Stimulated activated naive CD4-positive, alpha-beta T cell (primary cell): ENCODE measurements around the gene ERICH3.

ENCODE experiments used
- DNase-seq, 6 experiments: peaks; one replicate each; lab custom pipeline; 2025; lab: John Stamatoyannopoulos, UW

Gene ERICH3

DNA sequence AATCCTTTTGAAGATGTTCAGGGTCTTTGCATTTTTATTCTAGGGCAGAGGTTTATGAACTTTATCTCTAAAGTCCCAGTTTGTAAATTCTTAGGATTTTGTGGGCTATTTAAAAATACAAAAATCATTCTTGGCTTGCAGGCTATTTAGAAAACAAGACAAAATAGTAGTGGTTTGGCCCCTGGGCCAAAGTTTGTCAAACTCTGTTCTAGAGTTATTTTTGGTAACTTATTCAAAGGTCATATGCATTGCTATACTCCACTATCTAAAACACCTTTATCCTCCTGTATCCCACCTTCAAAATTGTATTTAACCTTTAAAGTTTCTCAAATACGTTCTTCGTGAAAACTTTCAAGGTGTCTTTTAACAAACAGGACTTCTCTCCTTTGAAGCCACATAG is 85.7 kb downstream of the ERICH3 start:
- DNase-seq = no peak

DNA sequence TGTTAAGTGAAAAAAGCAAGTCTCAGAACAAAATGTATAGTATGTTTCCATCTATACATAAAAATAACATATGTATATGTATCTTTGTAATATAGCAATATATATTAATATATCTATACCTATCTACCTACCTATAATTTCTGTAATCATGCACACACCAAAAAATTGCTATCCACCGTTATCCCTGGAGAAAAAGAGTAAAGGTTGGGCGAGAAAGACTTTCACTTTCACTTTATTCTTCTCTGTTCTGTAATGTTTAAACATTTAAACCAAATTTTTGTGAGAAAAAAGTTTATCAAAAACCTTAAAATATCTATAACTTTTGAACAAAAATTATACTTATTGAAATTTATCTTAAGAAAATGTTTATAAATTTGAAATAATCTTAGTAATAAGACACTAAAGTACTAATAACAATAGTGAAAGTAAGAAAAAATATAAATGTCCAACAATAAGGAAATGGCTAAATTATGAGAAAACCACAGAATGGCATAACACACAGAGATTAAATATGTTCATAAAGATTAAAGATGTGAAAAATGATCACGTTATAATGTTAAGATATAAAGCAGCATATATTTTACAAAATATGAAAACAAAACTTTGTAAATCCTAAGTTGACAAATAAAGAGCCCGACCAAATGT is 87.2 kb downstream of the ERICH3 start:
- no peak for DNase-seq

DNA sequence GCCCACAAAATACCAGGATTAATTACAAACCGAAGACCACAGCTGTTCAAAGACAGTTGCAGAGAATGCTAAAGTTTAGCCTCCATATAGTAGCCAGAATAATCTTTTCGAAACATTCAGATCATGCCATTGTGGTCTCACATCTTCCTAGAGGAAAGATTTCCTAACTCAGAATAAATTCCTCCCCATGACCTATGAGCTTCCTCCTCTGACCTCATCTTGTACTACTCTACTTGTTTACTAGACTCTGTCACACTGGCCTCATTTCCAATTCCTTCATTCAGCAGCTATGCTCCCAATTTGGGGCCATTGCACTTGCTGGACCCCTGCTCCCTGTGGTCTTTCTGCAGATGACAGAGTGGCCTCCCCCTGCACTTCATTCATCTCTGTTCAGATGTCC is 89.4 kb downstream of the ERICH3 start:
- no peak for DNase-seq

DNA sequence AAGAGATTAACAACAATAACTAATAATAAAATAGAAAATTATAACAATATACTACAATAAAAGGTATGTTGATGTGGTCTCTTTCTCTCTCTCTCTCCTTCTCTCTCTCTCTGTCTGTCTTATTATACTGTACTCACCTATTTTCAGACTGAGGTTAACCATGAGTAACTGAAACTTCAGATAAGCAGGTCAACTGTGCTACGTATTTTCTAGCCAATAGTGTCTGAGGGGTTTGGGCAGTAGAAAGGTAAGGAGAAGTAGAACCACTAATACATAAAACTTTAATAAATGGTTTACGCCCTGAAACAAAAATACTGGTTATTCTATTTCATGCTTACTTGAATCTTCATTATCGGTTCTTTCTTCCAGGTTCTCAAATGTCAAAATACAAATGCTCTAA is 90.2 kb downstream of the ERICH3 start:
- DNase-seq = no peak

DNA sequence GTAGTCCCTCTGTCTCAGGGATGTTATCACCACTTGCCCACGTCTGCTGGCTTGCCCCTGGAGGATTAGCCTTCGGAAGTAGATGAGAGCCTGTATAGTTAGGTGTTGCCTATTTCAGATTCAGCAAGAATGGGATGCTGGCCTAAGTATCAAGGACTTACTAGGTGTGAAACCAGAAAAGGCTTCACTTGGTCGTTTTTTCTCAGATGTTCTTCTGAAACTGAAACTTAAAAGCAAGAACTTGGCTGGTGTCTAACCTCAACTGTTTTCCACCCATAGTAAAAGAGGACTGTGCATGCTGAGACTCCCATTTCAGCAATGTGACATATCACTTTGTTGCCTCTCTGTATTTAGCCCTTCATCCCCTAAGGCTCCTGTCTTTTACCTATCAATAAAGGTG is 94.2 kb downstream of the ERICH3 start:
- DNase-seq = no peak

DNA sequence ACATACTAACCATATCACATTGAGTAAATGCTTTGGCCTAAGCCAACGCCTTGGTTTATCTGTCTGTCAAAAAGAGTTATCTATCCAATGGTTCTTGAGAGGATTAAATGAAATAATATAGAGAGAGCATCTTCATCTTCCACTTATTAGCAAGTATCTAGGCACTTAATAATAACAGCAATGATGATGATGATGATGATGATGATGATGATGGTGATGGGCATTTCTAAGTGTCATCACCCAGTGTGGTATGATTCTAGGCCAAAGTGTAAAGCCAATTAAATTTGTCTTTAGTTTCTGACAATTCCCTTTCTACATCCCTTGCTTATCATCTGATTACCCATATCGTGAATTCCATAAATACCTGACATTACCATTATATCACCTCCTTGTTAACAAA is 95.5 kb downstream of the ERICH3 start:
- DNase-seq = no peak

DNA sequence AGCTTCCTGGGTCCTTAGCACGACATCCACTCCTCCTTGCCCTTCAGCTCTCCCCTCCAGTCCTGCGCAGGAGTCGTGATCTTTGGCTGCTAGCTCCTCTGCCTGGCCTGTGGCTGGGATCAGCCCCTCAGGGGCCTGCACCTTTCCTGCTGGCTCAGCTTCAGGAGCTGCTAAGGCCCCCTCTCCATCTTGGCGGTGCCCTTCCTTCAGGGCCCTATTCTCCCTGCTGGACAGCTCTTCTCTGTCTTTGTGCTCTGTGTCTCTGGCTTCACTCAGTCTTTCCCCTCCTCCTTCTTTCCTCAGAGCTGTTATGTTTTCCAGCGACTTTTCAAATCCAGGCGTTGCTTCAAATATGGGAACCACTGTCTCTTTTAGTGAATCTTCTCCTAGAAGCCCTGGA is 101.7 kb downstream of the ERICH3 start:
- no peak for DNase-seq

DNA sequence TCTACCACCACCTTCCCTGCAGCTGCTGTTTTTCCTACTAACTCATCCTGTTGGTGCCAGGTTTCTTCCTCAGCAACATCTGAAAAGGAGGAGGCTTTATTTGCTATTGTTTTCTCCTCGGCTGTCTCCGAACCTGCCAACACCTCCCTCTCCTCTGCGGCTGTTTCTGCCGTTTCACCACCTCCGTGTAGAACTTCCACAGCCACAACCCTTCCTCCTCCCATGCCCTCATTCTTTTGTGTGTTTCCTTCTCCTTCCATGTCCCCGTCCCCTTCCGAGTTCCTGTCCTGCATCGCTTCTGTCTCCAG is 102.1 kb downstream of the ERICH3 start:
- DNase-seq = no peak

DNA sequence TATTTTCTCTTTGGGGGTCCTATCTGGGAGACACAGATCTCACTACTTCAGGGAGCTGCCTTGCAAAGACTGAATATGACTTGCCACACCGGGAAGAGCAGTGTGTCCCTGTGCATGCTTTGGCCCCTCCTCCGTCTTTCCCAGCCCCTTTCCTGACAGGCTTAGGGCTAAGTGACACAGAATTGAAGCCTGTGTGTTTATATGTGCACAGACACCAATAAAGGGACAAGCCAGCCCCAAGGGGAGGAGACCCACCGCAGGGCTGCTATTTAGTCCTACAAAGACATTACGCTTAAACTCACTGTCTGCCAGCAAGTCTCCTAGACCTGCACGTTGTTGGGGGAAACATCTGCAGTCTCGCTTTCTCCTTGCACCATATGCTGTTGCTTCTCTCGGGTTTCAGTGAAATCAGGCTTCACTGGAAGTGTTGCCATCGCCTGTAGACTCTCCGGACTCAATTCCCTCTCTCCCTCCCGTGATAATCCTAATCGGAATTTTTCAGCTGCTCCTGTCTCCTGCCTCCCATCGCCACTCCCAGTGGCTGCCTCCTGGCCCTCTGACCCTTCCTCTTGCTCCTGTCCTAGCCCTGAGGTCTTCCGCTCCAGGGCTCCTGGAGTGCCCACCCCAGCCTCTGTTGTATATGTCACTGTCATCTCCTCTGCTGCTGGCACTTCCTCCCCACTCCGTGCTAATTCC is 102.6 kb downstream of the ERICH3 start:
- DNase-seq = no peak

DNA sequence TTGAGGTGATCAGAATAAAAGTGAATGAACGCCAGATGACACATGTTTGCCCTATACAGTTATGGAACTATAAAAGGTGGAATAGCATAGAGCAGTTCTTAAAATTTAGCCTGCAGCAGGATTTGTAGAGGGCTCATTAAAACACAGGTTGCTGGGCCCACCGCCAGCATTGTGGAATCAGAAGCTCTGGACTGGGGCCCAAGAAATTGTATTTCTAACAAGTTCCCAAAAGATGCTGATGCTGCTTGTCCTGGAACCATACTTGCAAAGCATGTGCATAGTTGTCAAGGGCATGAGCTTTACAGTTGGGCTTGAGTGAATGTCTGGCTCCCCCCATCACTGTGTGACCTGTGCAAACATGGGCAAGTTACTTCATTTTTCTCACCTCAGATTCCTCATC is 123.7 kb downstream of the ERICH3 start:
- no peak for DNase-seq

DNA sequence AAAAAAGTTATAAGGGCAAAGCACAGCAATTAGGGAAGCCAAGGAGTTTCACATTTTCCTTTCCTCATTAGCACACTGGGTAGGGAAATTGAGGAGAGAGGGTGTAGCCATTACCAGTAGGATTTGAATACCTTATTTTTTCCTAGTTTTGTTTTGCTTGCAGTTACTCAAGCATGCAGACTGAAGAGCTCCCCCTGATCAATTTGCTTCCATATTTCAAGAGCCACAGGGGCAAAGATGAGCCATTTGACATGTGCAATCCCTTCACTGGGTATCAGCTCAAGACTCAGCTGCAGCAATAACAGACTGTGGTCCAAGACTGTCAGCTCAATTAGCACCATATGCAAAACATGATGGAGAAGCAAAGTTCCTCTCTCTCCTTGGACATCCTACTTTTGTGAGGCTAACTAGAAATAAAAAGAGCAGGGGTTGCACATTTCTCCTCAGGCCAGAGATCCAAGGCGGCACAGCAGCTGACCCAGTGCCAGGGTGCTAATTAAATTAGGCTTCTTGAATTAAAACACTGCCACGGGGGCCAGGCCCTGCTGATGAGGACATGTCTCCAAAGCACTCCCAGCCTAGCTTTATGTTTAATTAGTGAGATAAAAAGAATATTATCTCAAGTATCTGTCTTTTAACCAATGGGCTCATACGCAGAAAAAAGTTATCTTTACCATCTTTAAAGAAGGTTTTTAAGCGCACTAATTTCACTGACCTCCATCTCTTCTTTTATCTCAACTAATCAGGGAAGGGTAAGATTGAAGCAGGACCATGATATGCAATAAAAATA is 124.4 kb downstream of the ERICH3 start:
- no peak for DNase-seq

DNA sequence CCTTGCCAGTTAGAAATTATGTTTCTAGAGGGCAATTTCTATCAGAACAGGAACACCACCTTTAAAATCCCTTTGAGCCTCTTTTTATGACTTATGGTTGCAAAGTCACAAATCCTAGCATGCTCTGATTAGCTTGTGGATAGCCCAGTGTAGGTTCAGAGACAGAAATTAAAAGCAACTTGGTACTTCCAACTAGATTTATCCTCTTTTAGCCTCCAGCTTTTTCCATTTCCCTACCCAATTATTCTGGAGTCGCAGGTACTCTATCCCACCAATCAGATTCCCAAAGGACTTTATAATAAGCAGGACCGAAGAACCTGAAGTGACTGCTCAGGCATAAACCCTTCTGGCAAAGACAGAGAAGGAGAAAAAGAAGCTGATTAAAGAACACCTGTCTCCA is 127.8 kb downstream of the ERICH3 start:
- no peak for DNase-seq

DNA sequence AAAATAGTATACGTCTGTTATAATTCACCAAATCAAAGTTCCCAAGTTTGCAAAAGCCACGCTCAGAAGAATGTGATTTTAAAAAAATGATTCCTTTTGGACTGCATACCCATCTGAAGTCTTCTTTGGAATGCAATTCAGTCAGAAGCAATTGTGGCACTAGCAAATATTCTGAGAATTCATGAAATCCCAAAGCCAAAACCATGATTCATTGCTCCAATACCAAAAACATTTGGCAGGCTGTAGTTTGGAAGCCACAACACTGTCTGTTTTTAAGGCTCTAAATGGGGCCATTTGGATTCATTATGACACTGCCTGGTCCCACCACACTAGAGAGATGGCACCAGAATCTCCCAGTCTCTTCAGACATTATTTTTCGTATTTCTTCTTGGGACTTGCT is 139.4 kb downstream of the ERICH3 start:
- no peak for DNase-seq

DNA sequence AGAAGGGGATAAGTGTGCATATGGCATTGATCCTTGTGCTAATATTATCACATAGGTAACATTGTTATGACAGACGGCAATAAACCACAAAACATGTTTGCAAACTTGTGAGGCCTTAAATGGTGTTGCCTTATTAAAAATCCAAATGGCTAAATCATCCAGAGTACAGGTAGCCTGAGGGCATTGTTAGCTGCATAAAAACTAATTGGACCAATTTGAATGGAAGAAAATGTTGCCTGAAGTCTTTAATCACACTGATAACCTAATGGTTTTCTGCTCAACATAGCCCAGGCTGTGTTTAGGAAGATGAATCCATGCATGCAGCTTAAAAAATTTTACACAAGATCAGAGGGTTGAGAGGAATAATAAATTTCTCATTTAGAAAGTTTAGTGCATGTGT is 141.8 kb downstream of the ERICH3 start:
- DNase-seq = no peak

DNA sequence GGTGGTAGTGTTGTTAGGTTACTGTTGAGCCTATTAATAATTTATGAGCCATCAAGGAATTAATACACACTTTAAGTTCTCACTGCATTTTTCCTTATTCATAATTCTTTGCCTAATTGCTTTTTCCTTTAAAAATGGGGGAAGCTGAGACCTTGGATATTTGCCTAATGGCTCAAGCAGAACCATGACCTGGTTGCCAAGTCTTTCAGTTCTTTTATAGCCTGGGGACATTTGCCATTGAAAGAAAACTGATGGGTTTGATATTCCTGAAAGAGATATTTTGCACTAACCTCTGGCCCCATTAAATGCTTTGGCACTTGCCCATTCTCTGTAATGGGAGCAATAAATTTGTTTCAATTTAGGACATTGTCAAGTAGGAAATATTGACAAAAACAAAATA is 142.7 kb downstream of the ERICH3 start:
- no peak for DNase-seq

DNA sequence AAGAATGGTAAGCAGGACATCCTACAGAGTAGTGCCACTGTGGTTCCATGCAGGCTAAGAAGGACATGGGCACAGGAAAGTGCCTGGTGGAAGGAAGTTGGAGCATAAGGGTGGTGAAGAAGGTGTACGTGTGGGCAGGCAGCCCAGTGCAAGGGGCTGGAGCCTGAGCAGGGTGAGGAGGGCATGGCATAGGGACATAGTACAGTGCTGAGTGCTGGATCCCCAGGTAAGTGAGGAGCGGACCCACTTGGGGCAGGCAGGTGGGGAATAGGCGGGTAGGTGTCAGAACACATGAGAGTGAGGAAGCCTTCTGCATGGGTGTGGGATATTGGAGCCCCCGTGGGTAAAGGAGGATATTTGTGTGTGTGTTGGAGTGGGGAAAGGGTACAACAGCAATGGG is 145.5 kb downstream of the ERICH3 start:
- no peak for DNase-seq

DNA sequence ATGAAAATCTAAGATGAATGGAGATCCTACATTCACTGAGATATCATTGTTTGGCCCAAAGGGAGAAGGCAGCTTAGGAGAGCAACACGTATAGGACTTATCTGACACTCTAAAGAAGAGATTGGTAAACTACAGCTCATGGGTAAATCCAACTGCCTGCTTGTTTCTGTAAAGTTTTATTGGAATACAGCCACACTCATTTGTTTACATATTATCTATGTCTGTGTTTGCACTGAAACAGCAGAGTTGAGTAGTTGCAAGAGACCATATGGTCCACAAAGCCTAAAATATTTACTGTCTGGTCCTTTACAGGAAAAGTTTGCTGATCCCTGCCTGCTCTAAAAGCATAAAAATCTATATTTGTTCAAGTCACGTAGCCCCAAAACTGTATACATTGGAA is 146.9 kb downstream of the ERICH3 start:
- DNase-seq = no peak

DNA sequence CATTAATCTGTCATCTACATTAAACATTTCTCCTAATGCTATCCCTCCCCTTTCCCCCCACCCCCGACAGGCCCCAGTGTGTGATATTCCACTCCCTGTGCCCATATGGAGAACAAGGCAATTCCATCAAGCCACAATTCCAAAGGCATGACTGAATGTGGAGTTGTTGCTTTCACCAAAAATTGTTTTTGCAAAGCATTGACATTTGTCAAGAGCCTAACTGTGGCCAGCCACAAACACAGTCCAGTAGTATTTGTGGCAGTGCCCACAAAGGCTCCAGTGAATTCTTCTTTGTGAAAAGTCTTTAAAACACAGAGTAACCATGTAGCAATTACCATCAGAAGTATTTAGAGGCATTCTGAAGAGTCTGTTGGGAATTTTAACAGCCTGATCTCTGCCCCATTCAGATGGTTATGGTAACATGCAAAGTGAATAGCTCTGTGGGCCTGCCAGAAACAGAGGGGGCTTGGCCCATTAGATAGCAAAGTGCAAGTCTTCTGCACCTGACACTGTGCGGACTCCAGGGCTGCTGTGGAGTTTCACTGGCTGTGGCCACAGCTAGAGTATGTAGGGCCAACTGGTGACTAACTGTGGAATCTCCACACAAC is 149.6 kb downstream of the ERICH3 start:
- DNase-seq = no peak

DNA sequence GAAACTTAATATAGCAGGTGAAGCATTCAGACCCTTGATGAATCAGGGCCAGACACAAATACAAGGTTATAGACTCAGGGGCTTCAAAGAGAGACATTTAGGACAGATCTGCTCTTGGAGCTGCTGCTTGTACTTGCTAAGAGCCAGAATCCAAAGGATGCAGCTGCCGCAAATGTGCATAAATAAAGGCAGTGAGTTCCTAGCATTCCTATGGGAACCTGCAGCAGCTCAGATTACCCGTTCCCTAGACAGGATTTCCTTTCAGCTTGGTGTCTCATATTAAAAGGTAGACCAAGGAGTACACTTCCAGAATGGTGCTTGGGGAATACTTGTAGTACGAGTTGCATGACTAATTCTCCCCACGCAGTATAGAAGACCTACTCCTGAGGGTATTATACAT is 151.4 kb downstream of the ERICH3 start:
- no peak for DNase-seq
